K562 (cell line): Measurements from ENCODE around the gene ZNF599. TPM values are rescaled to one million over a fixed set of nuclear protein-coding genes. Genes with fewer than 3 reads are reported as not detected.

Experiments
- ATAC-seq: fragments of 200-7000 bp; cut with Tn5 transposase; 3 replicates; pipeline ENCODE4 v1.9.1; 2020; ENCODE audit warnings: moderate library complexity
- BruUV-seq: library from RNA; stranded (reverse); fragments of 400-500 nt; replicated peaks from 2 replicates; lab custom pipeline; 2021; lab: Mats Ljungman, UMichigan
- CTCF ChIA-PET: fragments of 300-600 bp; formaldehyde crosslinking; extraction: SDS; loops from one replicate; lab custom pipeline; 2021; ENCODE audit warnings: low intra/inter-chr PET ratio; lab: Yijun Ruan, JAX
- POLR2A ChIA-PET: fragments of 300-600, 350-650 bp; sonication (Branson Sonifier 250); formaldehyde crosslinking; extraction: SDS; loops from one replicate; lab custom pipeline; 2021; ENCODE audit warnings: antibody characterized with exemption, inconsistent platforms; lab: Yijun Ruan, JAX
- DNase-seq, 4 experiments: peaks; one replicate each; pipeline versions ENCODE4 v3.0.0 to v3.0.0-alpha.2; 2011 to 2018; ENCODE audit warnings: low spot score in 3 of 4, mixed read lengths in 3 of 4; ENCODE audit errors: extremely low read depth in 1 of 4
- FAIRE-seq: peaks from 2 replicates; lab custom pipeline; 2011; peaks lifted over from hg19 to GRCh38; lab: Jason Lieb, UNC
- H2AFZ ChIP-seq: 2 replicates; pipeline ENCODE4 v1.6.0; 2011; ENCODE audit warnings: low read depth, low read length, control low read depth, inconsistent platforms
- H3K27ac ChIP-seq: fragments of 200-600 bp; 3 replicates; pipeline ENCODE4 v1.8.0; 2011; ENCODE audit warnings: low read depth, mild to moderate bottlenecking, control low read depth, inconsistent platforms, low read length, moderate library complexity, mixed read lengths; ENCODE audit errors: extremely low read depth
- H3K27me3 ChIP-seq, 2 experiments: fragments of 300-600 bp in 1 of 2; 2 replicates in 1 of 2; 3 replicates in 1 of 2; pipeline versions ENCODE4 v1.6.0 to v1.8.0; 2011; ENCODE audit warnings: inconsistent platforms in 2 of 2, low read length in 2 of 2, mild to moderate bottlenecking in 1 of 2, mixed read lengths in 1 of 2, moderate library complexity in 1 of 2; ENCODE audit not compliant: control insufficient read depth in 2 of 2, insufficient read depth in 2 of 2
- H3K36me3 ChIP-seq: fragments of 300-600 bp; 3 replicates; pipeline ENCODE4 v1.8.0; 2011; ENCODE audit warnings: mild to moderate bottlenecking, low read length, inconsistent platforms; ENCODE audit not compliant: control insufficient read depth, insufficient read depth
- H3K4me1 ChIP-seq, 2 experiments: fragments of 200-600 bp in 1 of 2; replicated peaks in 1 of 2; 2 replicates in 1 of 2; 3 replicates in 1 of 2; pipeline versions ENCODE4 v1.5.1 to v1.8.0; 2011; ENCODE audit warnings: inconsistent platforms in 2 of 2, low read length in 2 of 2, mild to moderate bottlenecking in 1 of 2, mixed read lengths in 1 of 2, moderate library complexity in 1 of 2; ENCODE audit not compliant: control insufficient read depth in 2 of 2, insufficient read depth in 2 of 2
- H3K4me2 ChIP-seq: 2 replicates; pipeline ENCODE4 v1.6.1; 2011; ENCODE audit warnings: low read length, control low read depth, inconsistent platforms, mixed read lengths; ENCODE audit not compliant: insufficient read depth
- H3K4me3 ChIP-seq: fragments of 200-600 bp; sonication (generic), shearing (Covaris generic); 2 replicates; pipeline ENCODE4 v1.5.1; 2016; ENCODE audit warnings: control low read depth, inconsistent platforms
- H3K79me2 ChIP-seq: fragments of 200-600 bp; 3 replicates; pipeline ENCODE4 v1.8.0; 2011; ENCODE audit warnings: low read length, inconsistent platforms; ENCODE audit not compliant: control insufficient read depth, insufficient read depth
- H3K9ac ChIP-seq, 2 experiments: 2 replicates each; pipeline versions ENCODE4 v1.6.0 to v1.6.1; 2011; ENCODE audit warnings: low read depth in 2 of 2, low read length in 2 of 2, control low read depth in 1 of 2, inconsistent platforms in 1 of 2, mild to moderate bottlenecking in 1 of 2, mixed read lengths in 1 of 2; ENCODE audit not compliant: insufficient read depth in 1 of 2
- H3K9me1 ChIP-seq: one replicate; pipeline ENCODE4 v1.6.0; 2011; ENCODE audit warnings: inconsistent platforms, mild to moderate bottlenecking, low read length, moderate library complexity; ENCODE audit not compliant: control insufficient read depth, insufficient read depth
- H3K9me3 ChIP-seq: replicated peaks from 2 replicates; pipeline ENCODE4 v1.5.1; 2011; ENCODE audit warnings: low read depth, low read length, inconsistent platforms; ENCODE audit not compliant: control insufficient read depth, insufficient read depth
- H4K20me1 ChIP-seq: replicated peaks from 2 replicates; pipeline ENCODE4 v1.6.1; 2011; ENCODE audit warnings: low read length, inconsistent platforms, mixed read lengths; ENCODE audit not compliant: control insufficient read depth, insufficient read depth
- ATF2 ChIP-seq: sonication (generic); formaldehyde crosslinking; IDR thresholded peaks from 2 replicates; pipeline ENCODE4 v1.8.1; 2022; ENCODE audit warnings: missing genetic modification reagents
- CBX5 ChIP-seq: IDR thresholded peaks from 2 replicates; pipeline ENCODE4 v1.6.1; 2014; ENCODE audit warnings: low read depth, borderline replicate concordance
- FOXA3 ChIP-seq, 2 experiments: fragments of 450-650 bp in 1 of 2; sonication (generic) in 1 of 2; formaldehyde crosslinking; IDR thresholded peaks in 1 of 2; conservative IDR thresholded peaks in 1 of 2; 2 replicates each; pipeline versions ENCODE4 v1.4.0 to v1.8.0; 2020 to 2022; ENCODE audit warnings: mild to moderate bottlenecking in 2 of 2, missing genetic modification reagents in 1 of 2
- KLF16 ChIP-seq: IDR thresholded peaks from 2 replicates; pipeline ENCODE4 v1.6.1; 2016; ENCODE audit warnings: antibody characterized with exemption
- MYNN ChIP-seq, 2 experiments: sonication (generic); formaldehyde crosslinking in 1 of 2; IDR thresholded peaks; 2 replicates each; pipeline versions ENCODE4 v1.5.0 to v1.6.1; 2016 to 2020; ENCODE audit warnings: antibody characterized with exemption in 1 of 2, missing genetic modification reagents in 1 of 2
- NCOA1 ChIP-seq: fragments of 450-650 bp; IDR thresholded peaks from 2 replicates; pipeline ENCODE4 v1.6.1; 2016; ENCODE audit warnings: low read depth
- SNIP1 ChIP-seq: fragments of 450-650 bp; IDR thresholded peaks from 2 replicates; pipeline ENCODE4 v1.7.1; 2017; ENCODE audit warnings: low read depth, mild to moderate bottlenecking
- ZHX1 ChIP-seq: fragments of 150-350 bp; conservative IDR thresholded peaks from 2 replicates; pipeline ENCODE4 v1.6.1; 2014; ENCODE audit warnings: low read length
- ZNF592 ChIP-seq: fragments of 450-650 bp; IDR thresholded peaks from 2 replicates; pipeline ENCODE4 v1.6.1; 2017; ENCODE audit warnings: antibody characterized with exemption, mild to moderate bottlenecking
- WGBS: fragments of 100-300 bp; shearing (Covaris generic); methylation state at CpG from one replicate; pipeline ENCODE4 v1.1.6; 2016; ENCODE audit warnings: low coverage, mixed read lengths; ENCODE audit not compliant: insufficient coverage; ENCODE audit errors: missing lambda C conversion rate; 5-methylcytosine and 5-hydroxymethylcytosine counted together
- in situ Hi-C: fragments of 300-500 bp; cut with MboI; formaldehyde crosslinking; loops from 4 replicates; pipeline ENCODE4 v1.15.0; 2018; ENCODE audit warnings: inconsistent platforms, mixed read lengths
- intact Hi-C: fragments of 100-400 bp; cut with micrococcal nuclease; formaldehyde crosslinking; loops from 2 replicates; pipeline ENCODE4 v1.14.2; 2022
- polyA plus RNA-seq, 8 experiments: library from polyadenylated mRNA; depleted of rRNA in 4 of 8; stranded (reverse) in 5 of 8; unstranded in 3 of 8; fragments of >200 nt; fragmentation: Nextera tagmentation in 2 of 8; fragmentation: Illumina TruSeq in 1 of 8; extraction: Ambion mirVana in 2 of 8; extraction: Trizol in 1 of 8; gene quantifications; 2 replicates each; pipeline versions ENCODE4 v1.2.1 to v1.2.3, GENCODE V29; 2011 to 2014; ENCODE audit warnings: inconsistent platforms in 1 of 8, missing spikeins in 1 of 8
- total RNA-seq, 7 experiments: library from RNA; depleted of rRNA in 6 of 7; stranded (reverse); fragments of >200 nt in 6 of 7; fragmentation: Illumina TruSeq in 2 of 7; extraction: Trizol in 2 of 7; gene quantifications; 2 replicates each; pipeline versions ENCODE4 v1.2.1 to v1.2.3, GENCODE V29; 2011 to 2021; ENCODE audit warnings: low replicate concordance in 1 of 7

The ZNF599 gene
- total and polyA plus RNA-seq, 9 of the 15 experiments (the other 6 are each of a cell fraction or from before 2014, with no cell fraction given), result 0.71 to 6.7 (median 2.8) TPM

- Histone ChIP-seq H3K9me3 (peaks cover 2% of the 10 kb centered on the region; the same call in 1 of the 2 replicates), H3K79me2 (no peaks in the 10 kb centered on the region), H3K27me3 (0 out of 5 replicates have a peak, but pooled peaks cover 0 to 4% of the 10 kb centered on the region in 2 experiments), H3K4me1 (peaks cover 0 to 4% of the 10 kb centered on the region in 2 experiments; a peak in 2 of 5 replicates), H3K4me3 (no peak overlapping the region), H2AFZ (no peak overlapping the region)
- ChIA-PET POLR2A (interaction anchor here (0.6 to 1.6 kb wide), 2 partner anchors 20 to 900 kb away, joined by 3 to 4 read pairs; no protein-coding TSS in a partner anchor), CTCF (interaction anchor here (2.1 to 3.2 kb wide), 2 partner anchors 72 to 934 kb away, joined by 14 to 29 read pairs; no protein-coding TSS in a partner anchor)
- no TSS peak for BruUV-seq
- intact Hi-C loops (loop anchor here (1.0 kb wide), 2 partner anchors 73 to 156 kb away; no protein-coding TSS in a partner anchor), in situ Hi-C loops (loop anchor here (5.0 to 25.0 kb wide), 2 partner anchors 75 to 1275 kb away; no protein-coding TSS in a partner anchor)
- ATAC-seq, result no peak
- WGBS, result 2% methylated on average over 4 of the region's 6 CpGs
- DNase-seq, result no peak
- TF ChIP-seq MYNN (IDR thresholded peaks at IDR 0.05), result no peak
- TF ChIP-seq MYNN (CRISPR knock-in tag; IDR thresholded peaks at IDR 0.05), result no peak
- no peak for TF ChIP-seq SNIP1
- TF ChIP-seq ZHX1, result no peak
- TF ChIP-seq ATF2, result no peak
- no peak for TF ChIP-seq ZNF592
- no peak for TF ChIP-seq FOXA3 (CRISPR knock-in tag; conservative IDR thresholded peaks at IDR 0.05 in 1 of 2, IDR thresholded peaks at IDR 0.05 in 1 of 2)
- TF ChIP-seq NCOA1, result no peak
- no peak for TF ChIP-seq CBX5
- TF ChIP-seq KLF16, result no peak
- TF ChIP-seq, all 486 proteins: peak for 0
- Histone ChIP-seq H3K9me1 (no peaks in the 10 kb centered on the region), H3K9ac (no peak overlapping the region), H3K36me3 (no peaks in the 10 kb centered on the region), H3K4me2 (no peak overlapping the region), H3K27ac (no peak overlapping the region), H4K20me1 (no peaks in the 10 kb centered on the region)
- FAIRE-seq, result no peak
These were observed 61.1 kb downstream of the ZNF599 start for GRCh38 chr19:34711890-34712289.
